HG02970 (cell line): ENCODE measurements around the gene PDLIM7.
"Not testable (repeated sequence)": the region's sequence is repeated elsewhere in the genome, so short reads cannot be mapped to it uniquely, and the experiment has no call there.

Source experiments
- ATAC-seq: cut with Tn5 transposase; IDR thresholded peaks from one replicate; pipeline ENCODE4 v1.9.1; 2021; ENCODE audit warnings: mild to moderate bottlenecking, moderate library complexity, moderate number of reproducible peaks; ENCODE audit not compliant: unreplicated experiment, low FRiP score

Gene PDLIM7

GRCh38 chr5:177492841-177493240 lies 4.6 kb downstream of the PDLIM7 start:
- ATAC-seq, result no peak

GRCh38 chr5:177491983-177492746 lies 5.2 kb downstream of the PDLIM7 start:
- no peak for ATAC-seq

- no peak for ATAC-seq
These were observed 5.9 kb downstream of the PDLIM7 start for GRCh38 chr5:177491429-177491945.

GRCh38 chr5:177490992-177491391 lies 6.4 kb downstream of the PDLIM7 start:
- ATAC-seq, result no peak

DNA sequence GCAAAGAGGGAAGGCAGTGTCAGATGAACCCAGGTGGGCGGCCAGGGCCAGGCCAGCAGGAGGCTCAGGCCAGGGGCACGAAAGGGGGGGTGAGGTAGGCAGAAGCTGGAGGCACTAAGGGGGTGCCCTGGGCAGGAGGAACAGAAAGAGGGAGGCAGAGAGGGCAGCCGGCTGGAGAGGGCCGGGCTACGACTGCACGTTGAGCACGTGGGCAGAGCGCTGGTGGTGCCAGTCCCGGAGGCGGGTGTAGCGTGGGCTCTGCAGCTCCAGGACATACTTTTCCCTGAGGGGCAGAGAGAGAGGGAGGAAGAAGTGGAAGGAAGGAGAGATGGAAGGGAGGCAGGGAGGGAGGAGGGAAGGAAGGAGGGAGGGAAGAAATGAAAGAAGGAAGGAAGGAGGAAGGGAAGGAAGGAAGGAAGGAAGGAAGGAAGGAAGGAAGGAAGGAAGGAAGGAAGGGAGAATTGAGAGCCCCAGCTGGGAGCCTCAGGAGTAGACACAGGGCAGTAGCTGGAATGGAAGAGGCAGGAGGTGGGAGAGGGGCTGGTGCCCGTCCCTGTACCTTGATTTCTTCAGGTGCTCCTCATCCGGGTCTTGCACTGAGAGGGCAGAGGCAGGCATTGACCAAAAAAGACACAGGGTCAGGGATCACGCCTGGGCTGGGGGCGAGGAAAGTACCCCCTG lies 7.0 kb downstream of the PDLIM7 start:
- no peak for ATAC-seq

DNA sequence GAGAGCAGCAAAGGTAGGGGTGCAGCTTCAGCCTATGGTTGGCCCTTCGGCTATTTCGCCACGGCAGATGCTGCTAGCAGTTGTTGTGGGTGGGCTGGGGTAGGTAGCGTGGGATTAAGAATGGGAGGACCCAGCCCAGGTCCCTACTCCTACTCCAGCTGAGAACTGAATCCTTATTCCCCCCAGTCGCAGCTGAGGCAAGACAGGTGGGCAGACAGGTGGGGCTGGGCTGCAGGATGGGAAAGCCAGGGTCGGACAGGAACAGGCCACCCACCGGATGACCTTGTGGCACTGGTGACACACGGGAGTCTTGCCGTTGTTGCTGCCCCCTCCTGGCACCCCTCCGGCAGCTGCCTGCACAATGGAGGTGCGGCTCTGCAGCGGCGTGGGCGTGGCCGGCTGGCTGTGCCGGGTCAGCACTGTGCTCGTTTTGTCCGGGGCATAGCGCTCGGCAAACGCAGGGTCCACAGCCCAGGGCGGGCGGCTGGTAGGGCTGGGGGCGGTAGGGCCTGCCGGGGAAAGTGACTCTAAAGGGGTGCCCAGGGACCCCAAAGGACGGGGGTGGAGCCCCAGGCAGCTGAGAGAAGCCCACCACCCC lies 8.2 kb downstream of the PDLIM7 start:
- ATAC-seq, result no peak

GRCh38 chr5:177487975-177488374 lies 9.4 kb downstream of the PDLIM7 start:
- ATAC-seq, result no peak

GRCh38 chr5:177487144-177487543 lies 10.3 kb downstream of the PDLIM7 start:
- no peak for ATAC-seq

- no peak for ATAC-seq
These were observed 11.1 kb downstream of the PDLIM7 start for GRCh38 chr5:177486256-177486655.

GRCh38 chr5:177485753-177486152 lies 11.7 kb downstream of the PDLIM7 start:
- not testable (repeated sequence) for ATAC-seq

DNA sequence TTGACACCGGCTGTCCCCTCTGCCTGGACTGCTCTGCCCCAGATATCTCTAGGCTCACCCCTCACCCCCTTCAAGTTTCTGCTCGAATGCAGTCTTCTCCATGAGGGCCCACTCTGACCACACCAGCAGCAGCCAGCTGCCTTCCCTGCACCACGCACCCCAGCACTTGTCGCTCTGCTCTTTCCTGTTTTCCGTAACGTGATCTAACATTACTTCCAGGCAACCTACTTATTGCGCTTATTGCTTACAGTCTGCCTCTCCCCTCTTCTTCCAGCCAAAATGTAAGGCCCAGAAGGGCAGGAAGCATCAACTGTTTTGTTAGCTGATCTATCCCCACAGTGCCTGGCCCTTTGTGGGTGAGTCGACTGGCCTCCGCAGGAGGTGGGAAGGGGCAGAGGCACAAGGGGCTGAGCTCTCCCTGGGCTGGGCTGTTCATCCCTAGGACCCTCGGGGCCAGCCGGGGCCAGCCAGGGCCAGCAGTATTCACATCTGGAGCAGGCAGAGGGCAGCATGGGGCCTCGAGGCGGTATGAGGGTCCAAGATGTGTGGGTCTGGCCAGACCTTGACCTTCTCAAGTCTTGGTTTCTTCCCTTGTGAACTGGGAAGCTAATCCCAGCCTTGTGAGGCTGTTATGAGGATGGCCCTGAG lies 12.4 kb downstream of the PDLIM7 start:
- no peak for ATAC-seq

- no peak for ATAC-seq
These were observed 13.2 kb downstream of the PDLIM7 start for GRCh38 chr5:177483994-177484901.

- no peak for ATAC-seq
These were observed 14.4 kb downstream of the PDLIM7 start for GRCh38 chr5:177483042-177483441.

DNA sequence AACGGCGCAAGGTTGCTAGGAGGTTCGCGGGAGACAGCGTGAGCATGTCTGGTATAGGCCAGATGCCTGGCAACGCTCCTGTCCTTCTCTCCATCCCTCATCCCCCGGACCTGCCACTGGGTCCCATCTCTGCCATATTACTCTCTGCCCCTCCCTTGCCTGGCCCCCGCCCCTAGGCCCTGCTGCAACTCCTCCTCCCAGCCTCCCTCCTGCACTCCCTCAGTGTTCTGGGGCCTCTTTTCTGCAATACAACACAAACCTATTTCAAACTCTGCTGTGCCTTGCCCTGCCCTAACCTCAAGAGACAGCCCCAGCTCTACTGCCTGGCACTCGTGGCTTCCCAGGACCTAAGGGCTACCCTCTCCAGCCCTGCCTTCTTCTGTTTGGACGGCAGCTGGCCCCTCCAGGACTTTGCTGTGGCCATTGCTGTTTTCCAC lies 15.0 kb downstream of the PDLIM7 start:
- no peak for ATAC-seq

DNA sequence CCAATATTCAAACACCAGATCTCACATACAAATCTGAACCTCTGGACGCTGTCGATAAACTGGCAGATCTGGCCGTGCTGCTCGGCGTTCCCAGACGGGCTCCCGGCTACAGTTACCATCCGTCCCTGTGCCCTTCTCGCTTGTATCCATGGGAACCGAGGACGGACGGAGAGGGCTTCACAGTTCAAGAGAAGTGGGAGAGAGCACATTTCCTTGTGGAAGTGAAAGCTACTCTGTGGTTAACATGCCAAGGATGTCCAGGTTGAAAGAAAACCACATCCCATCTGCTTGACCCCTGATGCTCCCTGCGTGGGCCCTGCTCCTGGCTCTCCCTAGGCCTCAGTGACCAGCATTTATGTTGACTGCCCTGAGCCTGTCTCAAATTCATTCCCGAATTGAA lies 17.6 kb downstream of the PDLIM7 start:
- no peak for ATAC-seq

GRCh38 chr5:177478711-177479646 lies 18.4 kb downstream of the PDLIM7 start:
- ATAC-seq, result no peak

DNA sequence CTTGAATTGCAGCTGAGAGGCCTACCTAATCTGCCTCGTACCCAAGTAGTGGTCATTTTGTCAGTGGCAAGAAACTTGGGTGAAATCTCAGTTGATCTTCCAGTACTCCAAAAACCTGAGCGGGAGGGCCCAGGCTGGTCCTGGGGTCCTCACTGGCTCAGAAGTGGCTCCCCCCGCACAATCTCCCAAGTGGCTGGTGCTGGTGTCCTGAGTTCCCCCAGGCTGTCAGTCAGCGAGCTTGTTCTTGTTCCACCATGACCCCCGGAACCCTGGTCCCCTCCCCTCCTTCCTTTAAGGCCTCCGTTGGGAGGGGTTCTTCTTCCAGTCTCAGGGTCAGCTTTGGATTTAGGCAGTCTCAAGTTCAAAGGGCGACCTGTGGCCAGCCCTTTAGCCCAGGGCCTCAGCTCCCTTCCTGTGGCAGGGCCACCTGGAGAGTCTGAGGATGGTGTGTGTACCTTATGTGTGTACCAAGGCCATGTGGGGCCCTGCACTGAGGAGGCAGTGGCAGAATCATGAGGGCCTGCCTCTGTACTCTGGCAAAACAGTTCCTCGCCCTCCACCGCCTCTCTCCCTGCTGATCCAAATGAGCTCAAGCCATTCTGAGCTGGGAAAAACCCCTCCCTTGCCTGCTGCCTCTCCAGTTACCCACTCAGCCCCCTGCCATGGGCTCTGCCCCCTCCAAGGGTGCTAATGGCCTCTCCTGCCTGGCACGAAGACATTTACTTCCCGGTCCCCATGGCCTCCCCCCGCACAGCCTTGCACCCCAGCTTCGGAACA lies 19.5 kb downstream of the PDLIM7 start:
- no peak for ATAC-seq
